GM12865 (cell line): ENCODE data around the gene GRID2.

Experiments
- DNase-seq: peaks from one replicate; pipeline ENCODE4 v3.0.0; 2010; ENCODE audit warnings: low read depth
- H3K4me3 ChIP-seq: 2 replicates; pipeline ENCODE4 v1.5.1; 2011; ENCODE audit warnings: mild to moderate bottlenecking, low read depth, low read length, control low read depth
- TF ChIP-seq, protein P1 (sequence below): IDR thresholded peaks from 2 replicates; pipeline ENCODE4 v1.5.1; 2011; ENCODE audit warnings: low read length, control low read depth, low read depth, inconsistent platforms; ENCODE audit not compliant: insufficient read depth; ENCODE audit errors: missing control alignments

Gene GRID2

GRCh38 chr4:93645120-93645519 lies 1341.4 kb downstream of the GRID2 start:
- no peak overlapping the region for H3K4me3 ChIP-seq
- TF ChIP-seq, protein P1, sequence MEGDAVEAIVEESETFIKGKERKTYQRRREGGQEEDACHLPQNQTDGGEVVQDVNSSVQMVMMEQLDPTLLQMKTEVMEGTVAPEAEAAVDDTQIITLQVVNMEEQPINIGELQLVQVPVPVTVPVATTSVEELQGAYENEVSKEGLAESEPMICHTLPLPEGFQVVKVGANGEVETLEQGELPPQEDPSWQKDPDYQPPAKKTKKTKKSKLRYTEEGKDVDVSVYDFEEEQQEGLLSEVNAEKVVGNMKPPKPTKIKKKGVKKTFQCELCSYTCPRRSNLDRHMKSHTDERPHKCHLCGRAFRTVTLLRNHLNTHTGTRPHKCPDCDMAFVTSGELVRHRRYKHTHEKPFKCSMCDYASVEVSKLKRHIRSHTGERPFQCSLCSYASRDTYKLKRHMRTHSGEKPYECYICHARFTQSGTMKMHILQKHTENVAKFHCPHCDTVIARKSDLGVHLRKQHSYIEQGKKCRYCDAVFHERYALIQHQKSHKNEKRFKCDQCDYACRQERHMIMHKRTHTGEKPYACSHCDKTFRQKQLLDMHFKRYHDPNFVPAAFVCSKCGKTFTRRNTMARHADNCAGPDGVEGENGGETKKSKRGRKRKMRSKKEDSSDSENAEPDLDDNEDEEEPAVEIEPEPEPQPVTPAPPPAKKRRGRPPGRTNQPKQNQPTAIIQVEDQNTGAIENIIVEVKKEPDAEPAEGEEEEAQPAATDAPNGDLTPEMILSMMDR: no peak
- DNase-seq: no peak

GRCh38 chr4:93646233-93646930 lies 1342.6 kb downstream of the GRID2 start:
- no peak for DNase-seq
- TF ChIP-seq, protein P1: no peak
- H3K4me3 ChIP-seq: no peak overlapping the region

DNA sequence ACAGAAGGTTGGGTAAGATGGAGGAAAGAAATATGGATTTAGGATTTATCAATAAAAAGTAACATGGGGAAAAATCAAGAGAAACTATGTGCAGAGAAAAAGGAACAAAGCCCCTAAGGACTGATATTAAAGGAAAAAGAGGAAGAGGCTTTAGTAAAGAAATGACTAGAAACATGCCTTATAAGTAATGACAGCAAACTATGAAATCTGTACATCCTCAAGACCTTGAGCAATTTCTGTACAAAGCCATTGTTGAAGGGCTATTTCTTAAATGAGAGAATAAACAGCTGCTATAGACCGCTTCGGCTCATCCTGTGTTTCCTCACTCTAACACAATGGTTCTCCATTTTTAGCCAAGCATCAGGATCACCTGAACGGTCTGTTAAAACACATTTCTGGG lies 1344.5 kb downstream of the GRID2 start:
- TF ChIP-seq, protein P1: no peak
- no peak overlapping the region for H3K4me3 ChIP-seq
- no peak for DNase-seq

GRCh38 chr4:93649828-93650227 lies 1346.1 kb downstream of the GRID2 start:
- no peak overlapping the region for H3K4me3 ChIP-seq
- TF ChIP-seq, protein P1: no peak
- DNase-seq: no peak

GRCh38 chr4:93654211-93654610 lies 1350.4 kb downstream of the GRID2 start:
- no peak overlapping the region for H3K4me3 ChIP-seq
- no peak for DNase-seq
- TF ChIP-seq, protein P1: no peak

DNA sequence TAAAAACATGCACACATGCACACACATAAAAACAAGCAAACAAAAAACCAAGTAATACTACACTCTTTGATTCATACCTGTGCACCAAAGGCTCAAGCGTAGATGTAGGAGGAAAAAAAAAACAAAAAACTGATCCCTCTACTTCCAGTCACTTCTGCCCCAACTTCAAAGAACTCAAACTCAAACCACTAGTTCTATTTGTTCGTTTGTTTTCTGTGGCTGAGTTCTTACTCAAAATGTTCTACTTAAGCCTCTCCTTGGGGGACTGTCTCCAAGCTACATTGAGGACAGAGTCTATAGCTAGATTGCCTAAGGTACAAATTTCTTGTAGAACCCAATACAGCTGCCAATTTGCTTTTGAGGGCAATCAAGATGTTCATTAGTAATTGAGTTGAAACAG lies 1353.8 kb downstream of the GRID2 start:
- TF ChIP-seq, protein P1: no peak
- H3K4me3 ChIP-seq: no peak overlapping the region
- DNase-seq: peak; percentile 13

- no peak for DNase-seq
- TF ChIP-seq, protein P1: no peak
- H3K4me3 ChIP-seq: no peak overlapping the region
Measured at GRCh38 chr4:93658443-93658842, 1354.7 kb downstream of the GRID2 start.
